Ectodermal cell (in vitro differentiated cells): ENCODE results near the gene PRICKLE4.

Source experiments
- H3K27ac ChIP-seq: 2 replicates; pipeline ENCODE4 v1.7.0; 2013; ENCODE audit warnings: mild to moderate bottlenecking, low read depth, low read length; ENCODE audit not compliant: insufficient read depth, poor library complexity, severe bottlenecking
- H3K27me3 ChIP-seq: 2 replicates; pipeline ENCODE4 v1.7.0; 2013; ENCODE audit warnings: mild to moderate bottlenecking, low read length; ENCODE audit not compliant: insufficient read depth, control insufficient read depth, poor library complexity, severe bottlenecking
- H3K36me3 ChIP-seq: one replicate; pipeline ENCODE4 v1.7.0; 2013; ENCODE audit warnings: low read length; ENCODE audit not compliant: control insufficient read depth, insufficient read depth
- H3K4me1 ChIP-seq: one replicate; pipeline ENCODE4 v1.7.0; 2013; ENCODE audit warnings: low read length; ENCODE audit not compliant: control insufficient read depth, insufficient read depth
- H3K4me3 ChIP-seq: 2 replicates; pipeline ENCODE4 v1.7.0; 2013; ENCODE audit warnings: low read depth, low read length, control low read depth; ENCODE audit not compliant: insufficient read depth
- H3K9me3 ChIP-seq: 2 replicates; pipeline ENCODE4 v1.7.0; 2013; ENCODE audit warnings: mild to moderate bottlenecking, low read length, moderate library complexity; ENCODE audit not compliant: control insufficient read depth
- WGBS, 2 experiments: methylation state at CpG; one replicate each; pipeline ENCODE4 v1.1.7; 2013; ENCODE audit warnings: missing lambda C conversion rate in 2 of 2; 5-methylcytosine and 5-hydroxymethylcytosine counted together

Gene PRICKLE4

DNA sequence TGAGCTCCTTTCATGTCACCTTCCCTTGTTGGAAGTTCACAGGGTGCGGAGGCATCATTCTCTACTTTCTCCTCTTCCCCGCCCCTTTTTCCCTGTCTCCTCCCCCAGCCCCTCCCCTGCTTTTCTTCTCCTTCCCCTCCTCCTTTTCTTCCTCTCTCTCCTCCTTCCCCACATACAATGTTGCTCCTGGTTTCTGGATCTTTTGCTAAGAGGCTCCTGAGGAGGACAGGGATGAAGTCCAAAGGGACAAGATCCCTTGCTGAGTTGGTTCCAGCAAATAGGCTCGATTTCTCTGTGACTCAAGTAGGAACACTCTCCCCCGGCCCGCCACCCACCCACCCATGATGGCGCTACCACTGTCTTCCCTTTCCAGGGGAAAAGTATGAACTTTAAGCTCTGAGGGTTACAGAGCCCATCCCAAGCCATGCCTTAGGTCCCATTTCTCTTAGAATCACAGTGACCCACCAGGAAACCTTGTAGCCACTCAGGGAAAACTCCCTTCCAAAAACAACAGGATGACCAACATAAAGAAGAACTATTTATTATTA, 44.3 kb upstream of the PRICKLE4 start:
- peaks cover 31% of the 10 kb centered on the region for H3K27me3 ChIP-seq
- no peaks in the 10 kb centered on the region for H3K36me3 ChIP-seq
- 69 to 77% methylated on average over 6 of the region's 6 CpGs for WGBS, 2 experiments
- H3K4me1 ChIP-seq = peaks cover 8% of the 10 kb centered on the region
- no peaks in the 10 kb centered on the region for H3K9me3 ChIP-seq
- H3K27ac ChIP-seq = no peak overlapping the region
- no peak overlapping the region for H3K4me3 ChIP-seq

DNA sequence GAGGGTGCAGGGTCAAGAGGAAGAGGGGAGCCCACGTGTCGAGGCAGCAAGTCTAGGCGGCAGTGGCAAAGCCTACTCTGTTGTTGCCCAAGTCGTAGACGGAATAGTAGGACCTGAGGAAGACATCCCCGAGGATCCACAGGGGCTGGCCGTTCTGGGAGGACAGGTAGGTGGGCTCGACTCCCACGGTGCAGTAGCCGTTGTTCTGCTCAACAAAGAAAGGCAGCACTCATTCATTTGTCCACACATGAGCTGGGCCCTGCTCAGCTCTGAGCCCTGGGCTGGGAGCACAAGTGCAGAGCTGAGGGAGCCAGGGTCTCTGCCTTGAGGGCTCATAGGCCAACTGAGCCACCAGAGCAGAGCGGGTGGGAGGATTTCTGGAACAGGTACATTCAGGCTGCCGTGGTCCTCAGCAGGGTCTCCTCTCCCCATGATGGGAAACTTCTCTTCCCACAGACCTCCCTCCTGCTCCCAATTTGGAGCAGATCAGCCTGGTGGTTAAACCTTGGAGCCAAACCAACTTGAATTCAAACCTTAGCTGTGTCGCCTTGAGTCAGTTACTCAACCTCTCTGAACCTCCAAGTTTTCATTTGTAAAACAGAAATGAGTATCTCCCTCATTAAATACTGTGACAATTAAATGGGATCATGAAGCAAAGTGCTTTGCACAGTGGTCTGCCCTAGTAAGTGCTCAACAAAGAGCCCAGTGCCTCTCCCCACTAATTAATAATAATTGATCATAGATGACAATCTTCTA, 43.6 kb upstream of the PRICKLE4 start:
- Histone ChIP-seq H3K4me3 (no peak overlapping the region), H3K27ac (no peak overlapping the region), H3K9me3 (no peaks in the 10 kb centered on the region), H3K27me3 (peaks cover 31% of the 10 kb centered on the region), H3K4me1 (peaks cover 8% of the 10 kb centered on the region), H3K36me3 (no peaks in the 10 kb centered on the region)
- WGBS, 2 experiments = 85 to 90% methylated on average over 13 of the region's 13 CpGs

- H3K9me3 ChIP-seq = no peaks in the 10 kb centered on the region
These were observed 42.9 kb upstream of the PRICKLE4 start for GRCh38 chr6:41737591-41738130.

GRCh38 chr6:41739041-41739440, 41.5 kb upstream of the PRICKLE4 start:
- Histone ChIP-seq H3K4me3 (no peak overlapping the region), H3K27me3 (peaks cover 14% of the 10 kb centered on the region), H3K9me3 (no peaks in the 10 kb centered on the region), H3K4me1 (peaks cover 8% of the 10 kb centered on the region), H3K36me3 (no peaks in the 10 kb centered on the region), H3K27ac (no peak overlapping the region)
- 81 to 90% methylated on average over 4 of the region's 4 CpGs for WGBS, 2 experiments

More at GRCh38 chr6:41737591-41738130, 42.9 kb upstream of the PRICKLE4 start:
- 91 to 95% methylated on average over 4 to 5 of the region's 6 CpGs for WGBS, 2 experiments
- Histone ChIP-seq H3K27ac (no peak overlapping the region), H3K36me3 (no peaks in the 10 kb centered on the region), H3K27me3 (peaks cover 28% of the 10 kb centered on the region), H3K4me1 (peaks cover 8% of the 10 kb centered on the region), H3K4me3 (no peak overlapping the region)

DNA sequence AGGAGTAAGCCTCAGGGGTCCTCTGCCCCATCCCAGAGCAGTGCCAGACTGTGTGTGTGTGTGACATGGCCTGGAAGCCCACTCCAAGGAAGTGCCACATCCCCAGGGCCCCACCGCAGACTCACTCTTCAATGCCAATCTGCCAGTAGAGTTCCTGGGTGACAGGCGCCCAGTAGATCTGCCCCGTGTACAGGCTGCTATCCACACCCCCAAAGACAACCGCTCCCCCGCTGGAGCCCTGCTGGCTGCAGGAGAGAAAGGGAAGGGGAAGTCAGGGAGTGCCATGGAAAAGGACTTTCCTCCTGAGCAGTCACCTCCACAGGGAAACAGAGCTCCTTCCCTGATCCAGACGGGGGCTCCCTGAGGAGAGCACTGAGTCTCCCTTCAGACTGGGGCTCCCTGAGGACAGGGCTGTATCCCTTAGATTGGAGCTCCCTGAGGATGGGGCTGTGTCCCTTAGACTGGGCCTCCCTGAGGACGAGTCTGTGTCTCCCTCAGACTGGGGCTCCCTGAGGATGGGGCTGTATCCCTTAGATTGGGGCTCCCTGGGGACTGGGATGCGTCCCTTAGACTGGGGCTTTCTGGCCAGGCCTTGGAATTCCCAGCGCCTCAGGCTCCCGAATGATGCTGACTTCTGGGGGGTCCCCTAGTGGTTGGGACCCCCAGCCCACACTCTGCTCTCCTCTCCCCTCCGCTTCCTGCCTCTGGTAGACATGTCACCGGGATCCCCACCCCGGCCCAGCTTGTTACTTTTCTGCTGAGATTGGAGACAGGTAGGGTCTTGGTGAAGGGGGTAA, 40.0 kb upstream of the PRICKLE4 start:
- no peaks in the 10 kb centered on the region for H3K9me3 ChIP-seq
- H3K4me1 ChIP-seq = peaks cover 8% of the 10 kb centered on the region
- H3K36me3 ChIP-seq = no peaks in the 10 kb centered on the region
- no peak overlapping the region for H3K27ac ChIP-seq
- 86% methylated on average over 13 of the region's 13 CpGs for WGBS, 2 experiments
- H3K27me3 ChIP-seq = no peaks in the 10 kb centered on the region
- no peak overlapping the region for H3K4me3 ChIP-seq

GRCh38 chr6:41741625-41742490, 38.7 kb upstream of the PRICKLE4 start:
- Histone ChIP-seq H3K9me3 (no peaks in the 10 kb centered on the region), H3K36me3 (no peaks in the 10 kb centered on the region), H3K27ac (no peak overlapping the region), H3K27me3 (no peaks in the 10 kb centered on the region), H3K4me3 (no peak overlapping the region), H3K4me1 (peaks cover 5% of the 10 kb centered on the region)
- WGBS, 2 experiments = 92 to 93% methylated on average over 20 of the region's 20 CpGs

GRCh38 chr6:41743406-41744235, 37.0 kb upstream of the PRICKLE4 start:
- Histone ChIP-seq H3K36me3 (no peaks in the 10 kb centered on the region), H3K27me3 (no peaks in the 10 kb centered on the region), H3K27ac (no peak overlapping the region), H3K9me3 (no peaks in the 10 kb centered on the region), H3K4me3 (no peak overlapping the region), H3K4me1 (peaks cover 5% of the 10 kb centered on the region)
- 89 to 91% methylated on average over 6 of the region's 6 CpGs for WGBS, 2 experiments

DNA sequence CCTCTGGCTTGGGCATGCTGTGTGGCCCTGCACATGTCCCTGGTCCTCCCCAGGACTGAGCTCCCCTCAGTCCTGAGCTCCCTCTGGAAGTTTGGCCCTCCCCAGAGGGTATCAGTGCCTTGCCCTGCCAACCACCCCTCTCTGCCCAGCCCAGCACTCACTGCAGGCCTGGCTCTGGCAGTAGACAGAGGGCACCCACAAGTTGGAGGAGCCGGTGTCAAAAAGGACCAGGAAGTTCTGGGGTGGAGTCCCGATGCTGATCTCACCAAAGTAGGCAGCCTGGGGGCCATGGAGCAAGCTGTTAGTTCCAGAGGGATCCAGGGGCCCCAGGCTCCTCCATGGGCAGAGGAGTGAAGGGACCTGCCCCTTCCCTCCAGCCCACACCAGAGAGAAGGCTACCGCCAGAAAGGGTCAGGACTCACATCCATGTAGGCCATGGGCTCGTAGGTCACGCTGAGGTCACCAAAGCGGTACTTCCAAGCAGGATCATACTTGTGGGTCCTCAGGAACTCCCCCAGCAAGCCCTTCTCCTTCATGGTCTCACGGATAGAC, 36.3 kb upstream of the PRICKLE4 start:
- 92 to 94% methylated on average over 7 of the region's 7 CpGs for WGBS, 2 experiments
- no peaks in the 10 kb centered on the region for H3K27me3 ChIP-seq
- H3K27ac ChIP-seq = no peak overlapping the region
- no peaks in the 10 kb centered on the region for H3K9me3 ChIP-seq
- H3K4me1 ChIP-seq = no peaks in the 10 kb centered on the region
- H3K36me3 ChIP-seq = no peaks in the 10 kb centered on the region
- no peak overlapping the region for H3K4me3 ChIP-seq

DNA sequence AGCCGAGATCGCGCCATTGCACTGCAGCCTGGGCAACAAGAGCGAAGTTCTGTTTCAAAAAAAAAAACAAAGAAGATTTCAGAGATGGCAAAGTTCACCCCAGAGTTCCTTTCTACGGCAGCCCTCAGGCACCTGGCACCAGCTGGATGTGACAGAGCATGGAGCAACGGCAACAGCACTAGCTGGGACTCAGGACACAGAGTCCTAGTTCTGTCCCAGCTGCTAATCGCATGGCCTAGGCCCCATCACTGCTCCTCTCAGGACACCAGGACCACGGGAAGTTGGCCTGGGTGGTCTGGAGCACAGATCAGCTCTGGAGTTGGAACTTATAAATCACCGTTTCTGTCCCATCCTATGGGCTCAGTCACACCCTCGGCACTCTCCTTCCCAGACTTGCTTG, 34.5 kb upstream of the PRICKLE4 start:
- no peaks in the 10 kb centered on the region for H3K27me3 ChIP-seq
- H3K36me3 ChIP-seq = no peaks in the 10 kb centered on the region
- no peak overlapping the region for H3K4me3 ChIP-seq
- H3K9me3 ChIP-seq = no peaks in the 10 kb centered on the region
- WGBS, 2 experiments = 94% methylated on average over 10 of the region's 10 CpGs
- H3K27ac ChIP-seq = no peak overlapping the region
- no peaks in the 10 kb centered on the region for H3K4me1 ChIP-seq
